ENCODE results near the gene TMEM258.
A peak's percentile ranks its signal among the peaks of the same experiment; 100 is the strongest.

The TMEM258 gene

DNA sequence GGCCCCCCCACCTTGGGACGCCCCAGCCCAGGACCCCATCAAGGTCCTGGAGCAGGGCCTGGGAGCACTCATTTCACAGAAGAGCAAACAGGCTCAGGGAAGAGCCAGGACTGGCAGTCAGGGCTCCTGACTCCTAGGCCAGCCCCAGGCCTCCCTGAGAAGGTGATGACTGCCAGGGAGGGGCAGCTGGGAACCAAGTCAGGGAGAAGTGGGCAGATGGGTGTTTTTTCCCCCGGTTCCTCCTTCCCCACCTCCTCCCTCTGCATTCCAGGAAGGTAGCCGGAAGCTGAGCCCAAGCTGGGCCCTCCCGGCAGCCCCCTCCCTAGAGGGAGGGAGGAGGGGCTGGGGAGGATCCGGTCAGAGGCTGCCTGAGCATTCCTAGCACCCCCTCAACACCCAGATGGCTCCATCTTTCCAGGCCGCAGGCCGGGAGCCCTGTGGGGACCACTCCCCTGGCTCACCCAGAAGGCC lies 20.4 kb downstream of the TMEM258 start:
- Histone ChIP-seq H3K27ac (no peak overlapping the region), H3K27me3 (replicated peaks) (no peaks in the 10 kb centered on the region), H3K36me3 (replicated peaks) (peaks cover 4% of the 10 kb centered on the region), H3K4me3 (ENCODE audit: low read depth, low read length) (no peak overlapping the region)
- in situ Hi-C loops (cut with HindIII; ENCODE audit: low pct_ligation_motif_present, low sequenced_read_pairs): no loop called here
- TF ChIP-seq, protein P1, sequence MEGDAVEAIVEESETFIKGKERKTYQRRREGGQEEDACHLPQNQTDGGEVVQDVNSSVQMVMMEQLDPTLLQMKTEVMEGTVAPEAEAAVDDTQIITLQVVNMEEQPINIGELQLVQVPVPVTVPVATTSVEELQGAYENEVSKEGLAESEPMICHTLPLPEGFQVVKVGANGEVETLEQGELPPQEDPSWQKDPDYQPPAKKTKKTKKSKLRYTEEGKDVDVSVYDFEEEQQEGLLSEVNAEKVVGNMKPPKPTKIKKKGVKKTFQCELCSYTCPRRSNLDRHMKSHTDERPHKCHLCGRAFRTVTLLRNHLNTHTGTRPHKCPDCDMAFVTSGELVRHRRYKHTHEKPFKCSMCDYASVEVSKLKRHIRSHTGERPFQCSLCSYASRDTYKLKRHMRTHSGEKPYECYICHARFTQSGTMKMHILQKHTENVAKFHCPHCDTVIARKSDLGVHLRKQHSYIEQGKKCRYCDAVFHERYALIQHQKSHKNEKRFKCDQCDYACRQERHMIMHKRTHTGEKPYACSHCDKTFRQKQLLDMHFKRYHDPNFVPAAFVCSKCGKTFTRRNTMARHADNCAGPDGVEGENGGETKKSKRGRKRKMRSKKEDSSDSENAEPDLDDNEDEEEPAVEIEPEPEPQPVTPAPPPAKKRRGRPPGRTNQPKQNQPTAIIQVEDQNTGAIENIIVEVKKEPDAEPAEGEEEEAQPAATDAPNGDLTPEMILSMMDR (IDR thresholded peaks at IDR 0.05; ENCODE audit: low read depth, low read length, missing control alignments): no peak
- DNase-seq: no peak

DNA sequence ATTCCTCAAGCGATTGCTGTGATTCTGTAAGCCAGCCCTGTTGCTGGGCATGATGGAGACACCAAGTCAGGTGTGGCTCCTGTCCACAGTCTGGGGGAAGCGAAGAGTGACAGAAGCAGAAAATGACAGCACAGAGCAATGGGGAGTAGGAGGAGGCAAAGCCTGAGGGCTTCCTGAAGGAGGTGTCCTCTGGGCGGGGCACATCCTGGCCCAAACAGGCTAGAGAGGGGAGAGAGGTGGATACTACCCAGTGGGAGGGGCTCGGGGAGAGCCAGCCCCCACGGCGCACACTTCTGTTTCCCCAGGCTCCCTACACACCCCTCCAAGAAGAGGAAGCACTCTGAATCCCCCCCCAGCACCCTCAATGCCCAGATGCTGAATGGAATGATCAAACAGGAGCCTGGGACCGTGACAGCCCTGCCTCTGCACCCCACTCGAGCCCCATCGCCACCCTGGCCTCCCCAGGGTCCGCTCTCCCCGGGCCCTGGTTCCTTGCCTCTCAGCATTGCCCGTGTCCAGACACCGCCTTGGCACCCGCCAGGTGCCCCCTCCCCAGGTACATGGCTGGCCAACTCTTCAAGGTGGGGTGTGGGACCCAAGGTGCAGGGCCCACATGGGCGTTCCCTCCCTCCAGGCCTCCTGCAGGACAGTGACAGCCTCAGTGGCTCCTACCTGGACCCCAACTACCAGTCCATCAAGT lies 21.1 kb downstream of the TMEM258 start:
- in situ Hi-C loops (cut with HindIII; ENCODE audit: low pct_ligation_motif_present, low sequenced_read_pairs): no loop called here
- TF ChIP-seq, protein P1 (IDR thresholded peaks at IDR 0.05; ENCODE audit: low read depth, low read length, missing control alignments): no peak
- peaks cover 4% of the 10 kb centered on the region for H3K36me3 ChIP-seq (replicated peaks)
- no peak overlapping the region for H3K4me3 ChIP-seq (ENCODE audit: low read depth, low read length)
- no peak for DNase-seq
- no peaks in the 10 kb centered on the region for H3K27me3 ChIP-seq (replicated peaks)
- no peak overlapping the region for H3K27ac ChIP-seq

DNA sequence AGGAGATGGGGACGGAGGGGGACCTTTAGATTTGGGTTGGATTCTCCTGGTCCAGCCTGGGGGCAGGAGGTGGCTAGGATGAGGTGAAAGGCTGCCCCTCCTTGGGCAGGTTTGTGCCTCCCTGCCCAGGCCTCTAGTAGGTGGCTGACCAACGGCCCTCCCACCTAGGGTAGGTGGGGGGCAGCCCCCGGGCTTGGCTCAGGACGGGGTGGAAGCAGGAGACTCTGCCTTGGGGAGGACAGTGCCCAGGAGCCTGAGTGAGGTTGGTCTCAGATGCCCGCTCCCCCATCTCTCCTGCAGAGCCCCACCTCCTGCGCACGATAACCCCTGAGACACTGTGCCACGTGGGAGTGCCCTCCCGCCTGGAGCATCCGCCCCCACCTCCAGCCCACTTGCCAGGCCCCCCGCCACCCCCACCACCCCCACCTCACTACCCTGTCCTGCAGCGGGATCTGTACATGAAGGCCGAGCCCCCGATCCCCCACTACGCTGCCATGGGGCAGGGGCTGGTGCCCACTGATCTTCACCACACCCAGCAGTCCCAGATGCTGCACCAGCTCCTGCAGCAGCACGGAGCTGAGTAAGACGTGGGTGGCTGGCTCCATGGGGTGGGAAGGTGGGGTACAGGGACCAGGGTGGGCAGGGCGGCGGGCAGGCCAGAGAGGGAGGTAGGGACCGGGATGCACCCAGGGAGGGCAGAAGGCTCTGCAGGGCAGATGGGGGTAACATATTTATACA lies 22.3 kb downstream of the TMEM258 start:
- DNase-seq: no peak
- Histone ChIP-seq H3K27me3 (replicated peaks) (no peaks in the 10 kb centered on the region), H3K36me3 (replicated peaks) (no peaks in the 10 kb centered on the region), H3K27ac (no peak overlapping the region), H3K4me3 (ENCODE audit: low read depth, low read length) (no peak overlapping the region)
- TF ChIP-seq, protein P1 (IDR thresholded peaks at IDR 0.05; ENCODE audit: low read depth, low read length, missing control alignments): no peak
- in situ Hi-C loops (cut with HindIII; ENCODE audit: low pct_ligation_motif_present, low sequenced_read_pairs): no loop called here

DNA sequence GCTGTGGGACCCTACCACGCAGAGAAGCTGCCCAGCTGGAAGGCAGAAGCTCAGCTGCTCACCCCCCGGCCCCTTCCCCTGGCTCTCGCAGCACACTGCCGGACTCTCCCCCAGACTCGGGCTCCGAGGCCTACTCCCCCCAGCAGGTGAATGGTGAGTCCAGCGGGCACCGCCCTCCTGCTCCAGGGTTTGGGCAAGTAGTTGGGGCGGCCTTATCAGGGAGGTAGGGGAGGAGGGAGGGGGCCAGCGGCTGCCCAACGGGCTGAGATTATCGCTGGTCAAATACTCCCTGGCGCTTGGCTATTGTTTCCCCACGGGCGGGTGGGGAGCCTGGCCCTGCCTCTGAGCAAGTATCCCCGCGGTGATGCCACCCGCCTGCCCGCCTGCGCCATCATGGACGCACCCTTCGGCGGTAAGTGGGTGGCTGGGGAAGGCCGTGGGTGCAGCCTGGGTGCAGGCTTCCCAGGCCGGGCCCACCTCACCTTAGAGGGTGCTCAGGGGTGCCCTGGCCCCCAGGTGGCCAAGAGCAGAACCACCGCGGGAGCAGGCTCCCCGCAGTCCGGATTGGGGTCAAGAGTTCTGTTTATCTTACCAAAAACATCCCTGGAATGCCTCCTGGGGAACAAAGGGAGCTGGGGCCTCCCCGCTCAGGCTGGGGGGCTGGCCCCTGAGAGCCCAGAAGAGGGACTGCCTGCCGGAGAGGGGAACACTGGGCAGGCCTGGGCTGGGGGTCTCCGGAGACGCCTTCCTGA lies 23.1 kb downstream of the TMEM258 start:
- H3K4me3 ChIP-seq (ENCODE audit: low read depth, low read length): no peak overlapping the region
- TF ChIP-seq, protein P1 (IDR thresholded peaks at IDR 0.05; ENCODE audit: low read depth, low read length, missing control alignments): peak; percentile 65
- in situ Hi-C loops (cut with HindIII; ENCODE audit: low pct_ligation_motif_present, low sequenced_read_pairs): no loop called here
- H3K27ac ChIP-seq: no peak overlapping the region
- H3K36me3 ChIP-seq (replicated peaks): no peaks in the 10 kb centered on the region
- peak; percentile 19 for DNase-seq
- no peaks in the 10 kb centered on the region for H3K27me3 ChIP-seq (replicated peaks)

DNA sequence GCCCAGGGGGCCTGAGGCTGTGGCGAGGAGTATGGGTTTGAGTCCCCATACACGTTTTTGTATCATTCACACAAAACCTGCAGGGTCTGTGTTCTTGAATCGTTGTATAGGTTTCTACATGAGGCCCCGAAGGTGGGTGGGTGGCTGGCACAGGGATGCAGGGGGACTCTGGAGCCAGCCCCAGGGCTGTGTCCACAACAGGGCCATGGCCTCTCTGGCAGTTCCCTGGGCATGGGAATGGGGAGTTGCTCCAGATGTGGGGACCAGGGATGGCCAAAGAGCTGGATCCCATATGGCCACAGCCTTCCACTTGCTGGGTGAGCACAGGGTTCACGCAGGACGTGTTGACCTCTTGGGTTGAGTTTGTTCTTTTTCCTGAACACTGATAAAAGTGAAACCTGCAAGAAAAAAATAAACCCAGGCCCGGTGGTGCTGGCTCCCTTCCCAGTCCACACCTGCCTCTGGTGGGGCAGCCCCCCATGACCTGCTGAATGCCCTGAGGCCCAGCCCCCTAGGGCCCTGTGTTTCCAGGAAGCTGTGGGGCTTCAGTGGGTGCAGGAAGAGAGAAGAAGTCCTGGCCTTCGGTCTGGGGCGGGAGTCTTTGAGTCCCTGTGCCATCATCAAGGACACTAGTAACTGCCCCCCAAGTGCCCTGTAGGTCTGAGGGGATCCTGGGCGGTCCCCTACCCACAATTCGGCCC lies 23.9 kb downstream of the TMEM258 start:
- Histone ChIP-seq H3K27ac (no peak overlapping the region), H3K27me3 (replicated peaks) (no peaks in the 10 kb centered on the region), H3K4me3 (ENCODE audit: low read depth, low read length) (no peak overlapping the region), H3K36me3 (replicated peaks) (no peaks in the 10 kb centered on the region)
- DNase-seq: no peak
- TF ChIP-seq, protein P1 (IDR thresholded peaks at IDR 0.05; ENCODE audit: low read depth, low read length, missing control alignments): no peak
- in situ Hi-C loops (cut with HindIII; ENCODE audit: low pct_ligation_motif_present, low sequenced_read_pairs): no loop called here

Data from brain microvascular endothelial cell (primary cell).